Femur (tissue), 1 donor: ENCODE data around the gene CLDN5.

Experiments used
- DNase-seq: peaks from one replicate; pipeline ENCODE4 v3.0.0-alpha.2; 2017

The CLDN5 gene

GRCh38 chr22:19520566-19521305, 3.5 kb downstream of the CLDN5 start:
- DNase-seq = no peak

- DNase-seq = no peak
Observed at GRCh38 chr22:19520007-19520406, 4.2 kb downstream of the CLDN5 start.

- DNase-seq = no peak
Observed at GRCh38 chr22:19519041-19519926, 4.9 kb downstream of the CLDN5 start.

GRCh38 chr22:19518635-19519034, 5.6 kb downstream of the CLDN5 start:
- DNase-seq = no peak

- DNase-seq = no peak
Observed at GRCh38 chr22:19517919-19518611, 6.1 kb downstream of the CLDN5 start.

- DNase-seq = no peak
Observed at GRCh38 chr22:19517171-19517500, 7.1 kb downstream of the CLDN5 start.

- no peak for DNase-seq
Observed at GRCh38 chr22:19516378-19517170, 7.6 kb downstream of the CLDN5 start.

- DNase-seq = no peak
Observed at GRCh38 chr22:19515654-19516377, 8.4 kb downstream of the CLDN5 start.

- no peak for DNase-seq
Observed at GRCh38 chr22:19514831-19515565, 9.2 kb downstream of the CLDN5 start.

- no peak for DNase-seq
Observed at GRCh38 chr22:19513823-19514222, 10.4 kb downstream of the CLDN5 start.

- no peak for DNase-seq
Observed at GRCh38 chr22:19510919-19511341, 13.3 kb downstream of the CLDN5 start.

- no peak for DNase-seq
Observed at GRCh38 chr22:19509923-19510322, 14.3 kb downstream of the CLDN5 start.

GRCh38 chr22:19509191-19509590, 15.0 kb downstream of the CLDN5 start:
- no peak for DNase-seq

- no peak for DNase-seq
Observed at GRCh38 chr22:19508024-19508776, 16.0 kb downstream of the CLDN5 start.

- no peak for DNase-seq
Observed at GRCh38 chr22:19507534-19507861, 16.7 kb downstream of the CLDN5 start.

- no peak for DNase-seq
Observed at GRCh38 chr22:19506212-19506611, 18.0 kb downstream of the CLDN5 start.

- no peak for DNase-seq
Observed at GRCh38 chr22:19505735-19506126, 18.5 kb downstream of the CLDN5 start.

GRCh38 chr22:19504900-19505734, 19.1 kb downstream of the CLDN5 start:
- DNase-seq = no peak

GRCh38 chr22:19503869-19504268, 20.3 kb downstream of the CLDN5 start:
- DNase-seq = no peak

- DNase-seq = no peak
Observed at GRCh38 chr22:19503367-19503766, 20.8 kb downstream of the CLDN5 start.
